Heart left ventricle (tissue), 16 donors: ENCODE measurements around the gene CTNND2. TPM values are rescaled to one million over a fixed set of nuclear protein-coding genes. Genes with fewer than 3 reads are reported as not detected.
A peak's percentile ranks its signal among the peaks of the same experiment; 100 is the strongest.

ENCODE experiments used
- ATAC-seq, 4 donors: fragments of 200-7000 bp; cut with Tn5 transposase; one replicate each; pipeline ENCODE4 v1.9.1; 2020 to 2022; ENCODE audit warnings: moderate library complexity in 4 of 4, mild to moderate bottlenecking in 3 of 4, moderate number of reproducible peaks in 1 of 4
- DNase-seq, 5 donors: peaks; one replicate each; pipeline ENCODE4 v3.0.0-alpha.2; 2020
- H3K27ac ChIP-seq, 12 donors: fragments of 200-600 bp; sonication (generic) in 4 of 12; one replicate each; pipeline versions ENCODE4 v1.5.0 to v1.8.0; 2016 to 2022; ENCODE audit warnings: mild to moderate bottlenecking in 2 of 12
- H3K27me3 ChIP-seq, 9 donors: fragments of 200-600 bp; sonication (generic) in 2 of 9; one replicate each; pipeline versions ENCODE4 v1.5.1 to v1.8.0; 2016 to 2022; ENCODE audit warnings: mild to moderate bottlenecking in 3 of 9
- H3K36me3 ChIP-seq, 9 donors: fragments of 200-600 bp; sonication (generic) in 2 of 9; one replicate each; pipeline versions ENCODE4 v1.5.0 to v1.8.0; 2018 to 2022; ENCODE audit warnings: mild to moderate bottlenecking in 2 of 9
- H3K4me1 ChIP-seq, 12 donors: fragments of 200-600 bp; sonication (generic) in 4 of 12; one replicate each; pipeline versions ENCODE4 v1.5.0 to v1.8.0; 2016 to 2022; ENCODE audit warnings: mild to moderate bottlenecking in 3 of 12
- H3K4me3 ChIP-seq, 12 donors: fragments of 200-600 bp; sonication (generic) in 4 of 12; one replicate each; pipeline versions ENCODE4 v1.5.0 to v1.8.0; 2017 to 2022; ENCODE audit warnings: mild to moderate bottlenecking in 9 of 12, moderate library complexity in 4 of 12
- H3K9me3 ChIP-seq, 12 donors: fragments of 200-600 bp; sonication (generic) in 4 of 12; one replicate each; pipeline versions ENCODE4 v1.5.0 to v1.8.0; 2016 to 2022; ENCODE audit warnings: mild to moderate bottlenecking in 1 of 12
- POLR2A ChIP-seq, 2 donors: fragments of 450-650 bp; IDR thresholded peaks; one replicate each; pipeline ENCODE4 v1.6.1; 2017; ENCODE audit warnings: antibody characterized with exemption in 2 of 2, mild to moderate bottlenecking in 2 of 2, moderate library complexity in 2 of 2
- WGBS, 4 donors: extraction: QIAGEN DNeasy Blood & Tissue Kit in 2 of 4; methylation state at CpG; one replicate each; pipeline versions ENCODE4 v1.1.5 to v1.1.7; 2013 to 2018; 5-methylcytosine and 5-hydroxymethylcytosine counted together
- intact Hi-C, 10 donors: fragments of 100-400 bp; cut with DNase I; formaldehyde crosslinking; loops; one replicate each; pipeline versions ENCODE4 v1.11.1 to v1.14.2; 2022
- polyA plus RNA-seq, 2 donors: library from polyadenylated mRNA; stranded (reverse); fragments of 200-250 nt; gene quantifications; one replicate each; pipeline ENCODE4 v1.2.3, GENCODE V29; 2013
- total RNA-seq, 9 donors: library from RNA; depleted of rRNA in 2 of 9; stranded (reverse); fragments of >200 nt in 2 of 9; fragmentation: NEBNext Ultra II Directional in 3 of 9; extraction: Animal tissue kit (Norgen Biotek cat#: 25700) in 3 of 9; gene quantifications; one replicate each; pipeline versions ENCODE4 v1.1.0 to v1.2.4, GENCODE V29; 2016 to 2023
- TF ChIP-seq, protein P1 (sequence below), 12 donors: fragments of 200-600 bp; sonication (generic) in 4 of 12; IDR thresholded peaks; one replicate each; pipeline versions ENCODE4 v1.5.0 to v1.8.0; 2018 to 2022; ENCODE audit warnings: antibody characterized with exemption in 12 of 12, mild to moderate bottlenecking in 5 of 12
- donor health status: ischemic (EF 13 %, LVEDD 7.1; RV severe dilation, severe dysfunction).
- donor health status: healthy with polysubstance abuse.
- donor health status: DM: no; HTN: yes; CAD: no.
- donor health status: DM: no; HTN: no; CAD: no.
- donor health status: ischemic (EF 25% LVEDD 6.9; RV normal size, moderate dysfunction).
- donor health status: ischemic (EF 25% LVEDD 5.7; RV mildly dilated, moderate dysfunction).
- donor health status: healthy.
- donor health status: DM: yes; HTN: yes; CAD: no.
- donor health status: ischemic (EF 35%, LVEDD 5.7; RV mildly dilated, moderate dysfunction).
- donor health status: nonischemic (EF 11% LVEDD 7.7; RV severe dilation, severe dysfunction).
- donor health status: DM: yes; HTN: yes; CAD: no.
- donor health status: PGD.
- donor health status: ischemic (EF 29% LVEDD 5.4; RV normal size, mild dysfunction).
- donor health status: nonischemic (EF 23%, LVEDD 6.1; RV moderate dilation, normal function).

CTNND2 gene
- total and polyA plus RNA-seq, 11 donors = 4.0 to 36.8 (median 20.2) TPM

- TF ChIP-seq, protein P1, sequence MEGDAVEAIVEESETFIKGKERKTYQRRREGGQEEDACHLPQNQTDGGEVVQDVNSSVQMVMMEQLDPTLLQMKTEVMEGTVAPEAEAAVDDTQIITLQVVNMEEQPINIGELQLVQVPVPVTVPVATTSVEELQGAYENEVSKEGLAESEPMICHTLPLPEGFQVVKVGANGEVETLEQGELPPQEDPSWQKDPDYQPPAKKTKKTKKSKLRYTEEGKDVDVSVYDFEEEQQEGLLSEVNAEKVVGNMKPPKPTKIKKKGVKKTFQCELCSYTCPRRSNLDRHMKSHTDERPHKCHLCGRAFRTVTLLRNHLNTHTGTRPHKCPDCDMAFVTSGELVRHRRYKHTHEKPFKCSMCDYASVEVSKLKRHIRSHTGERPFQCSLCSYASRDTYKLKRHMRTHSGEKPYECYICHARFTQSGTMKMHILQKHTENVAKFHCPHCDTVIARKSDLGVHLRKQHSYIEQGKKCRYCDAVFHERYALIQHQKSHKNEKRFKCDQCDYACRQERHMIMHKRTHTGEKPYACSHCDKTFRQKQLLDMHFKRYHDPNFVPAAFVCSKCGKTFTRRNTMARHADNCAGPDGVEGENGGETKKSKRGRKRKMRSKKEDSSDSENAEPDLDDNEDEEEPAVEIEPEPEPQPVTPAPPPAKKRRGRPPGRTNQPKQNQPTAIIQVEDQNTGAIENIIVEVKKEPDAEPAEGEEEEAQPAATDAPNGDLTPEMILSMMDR (IDR thresholded peaks at IDR 0.05) = no peak
- TF ChIP-seq POLR2A (IDR thresholded peaks at IDR 0.05) = no peak
- Histone ChIP-seq H3K27ac (no peak overlapping the region), H3K4me3 (no peak overlapping the region), H3K4me1 (peaks cover 0 to 6% (median 0%) of the 10 kb centered on the region in 12 donors), H3K36me3 (no peaks in the 10 kb centered on the region), H3K27me3 (peaks cover 0 to 19% (median 0%) of the 10 kb centered on the region in 9 donors), H3K9me3 (no peaks in the 10 kb centered on the region)
- WGBS, 4 donors = 80 to 92% (median 86%) methylated on average over 6 of the region's 6 CpGs
- DNase-seq (no peak), ATAC-seq (no peak)
- intact Hi-C loops = no loop called here
Observed at GRCh38 chr5:11390291-11390767, 513.9 kb downstream of the CTNND2 start.

- Histone ChIP-seq H3K36me3 (no peaks in the 10 kb centered on the region), H3K4me1 (peaks cover 0 to 9% (median 0%) of the 10 kb centered on the region in 12 donors), H3K27me3 (peaks cover 0 to 39% (median 5%) of the 10 kb centered on the region in 9 donors), H3K27ac (no peak overlapping the region), H3K9me3 (no peaks in the 10 kb centered on the region), H3K4me3 (no peak overlapping the region)
- WGBS, 4 donors = 80 to 88% (median 81%) methylated on average over 3 of the region's 3 CpGs
- no peak for TF ChIP-seq POLR2A (IDR thresholded peaks at IDR 0.05)
- TF ChIP-seq, protein P1 (IDR thresholded peaks at IDR 0.05) = no peak
- ATAC-seq = no peak
- intact Hi-C loops = loop anchor here in 2 of 10 donors (10.0 kb wide), 3 partner anchors 223 to 237 kb away; no protein-coding TSS in a partner anchor
- no peak for DNase-seq
Observed at GRCh38 chr5:11387382-11387781, 516.9 kb downstream of the CTNND2 start.

- 63 to 69% (median 65%) methylated on average over 2 of the region's 2 CpGs for WGBS, 4 donors
- TF ChIP-seq, protein P1 (IDR thresholded peaks at IDR 0.05) = no peak
- no peak for TF ChIP-seq POLR2A (IDR thresholded peaks at IDR 0.05)
- intact Hi-C loops = loop anchor here in 2 of 10 donors (10.0 kb wide), 3 partner anchors 222 to 238 kb away; no protein-coding TSS in a partner anchor
Observed at GRCh38 chr5:11386398-11386797, 517.8 kb downstream of the CTNND2 start.

GRCh38 chr5:11385901-11386293, 518.3 kb downstream of the CTNND2 start:
- Histone ChIP-seq H3K27ac (no peak overlapping the region), H3K27me3 (peaks cover 0 to 33% (median 5%) of the 10 kb centered on the region in 9 donors), H3K9me3 (no peaks in the 10 kb centered on the region), H3K4me1 (peaks cover 0 to 9% (median 0%) of the 10 kb centered on the region in 12 donors), H3K36me3 (no peaks in the 10 kb centered on the region), H3K4me3 (peak overlapping the region in 1 of 12 donors; percentile 48)
- intact Hi-C loops = loop anchor here in 2 of 10 donors (10.0 kb wide), 3 partner anchors 221 to 239 kb away; no protein-coding TSS in a partner anchor
- TF ChIP-seq, protein P1 (IDR thresholded peaks at IDR 0.05) = no peak
- no peak for TF ChIP-seq POLR2A (IDR thresholded peaks at IDR 0.05)
- 28 to 43% (median 35%) methylated on average over 3 of the region's 3 CpGs for WGBS, 4 donors
- ATAC-seq = no peak
- DNase-seq = no peak

More at GRCh38 chr5:11386398-11386797, 517.8 kb downstream of the CTNND2 start:
- Histone ChIP-seq H3K36me3 (no peaks in the 10 kb centered on the region), H3K27ac (no peak overlapping the region), H3K27me3 (peaks cover 0 to 33% (median 5%) of the 10 kb centered on the region in 9 donors), H3K9me3 (no peaks in the 10 kb centered on the region), H3K4me3 (no peak overlapping the region), H3K4me1 (peaks cover 0 to 9% (median 0%) of the 10 kb centered on the region in 12 donors)
- ATAC-seq (no peak), DNase-seq (no peak)
